HG03175 (cell line): ENCODE data around the gene RAPGEF2.
"Not testable (repeated sequence)": the region's sequence is repeated elsewhere in the genome, so short reads cannot be mapped to it uniquely, and the experiment has no call there.

Experiments used
- ATAC-seq: cut with Tn5 transposase; IDR thresholded peaks from one replicate; pipeline ENCODE4 v1.9.1; 2021; ENCODE audit warnings: mild to moderate bottlenecking, moderate library complexity; ENCODE audit not compliant: unreplicated experiment

RAPGEF2 gene

GRCh38 chr4:159296061-159296460 lies 193.2 kb downstream of the RAPGEF2 start:
- ATAC-seq = no peak

DNA sequence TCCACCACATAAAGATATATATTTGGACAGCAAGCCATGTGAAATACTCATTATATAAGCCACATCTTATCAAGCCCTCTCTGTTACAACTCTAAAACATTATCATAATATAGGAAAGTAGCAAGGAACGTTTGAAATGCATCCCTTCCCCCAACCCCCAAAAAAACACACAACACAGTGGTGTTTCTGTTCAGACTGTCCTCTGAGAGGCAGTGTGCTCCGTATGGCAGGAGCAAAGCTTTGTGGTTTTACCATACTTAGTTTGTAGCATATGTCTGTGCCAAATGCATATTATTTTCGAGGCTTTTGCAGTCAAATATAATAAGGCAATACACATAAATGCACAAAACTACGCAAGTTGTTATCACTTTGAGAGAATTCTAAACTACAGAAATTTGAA lies 194.2 kb downstream of the RAPGEF2 start:
- ATAC-seq = no peak

DNA sequence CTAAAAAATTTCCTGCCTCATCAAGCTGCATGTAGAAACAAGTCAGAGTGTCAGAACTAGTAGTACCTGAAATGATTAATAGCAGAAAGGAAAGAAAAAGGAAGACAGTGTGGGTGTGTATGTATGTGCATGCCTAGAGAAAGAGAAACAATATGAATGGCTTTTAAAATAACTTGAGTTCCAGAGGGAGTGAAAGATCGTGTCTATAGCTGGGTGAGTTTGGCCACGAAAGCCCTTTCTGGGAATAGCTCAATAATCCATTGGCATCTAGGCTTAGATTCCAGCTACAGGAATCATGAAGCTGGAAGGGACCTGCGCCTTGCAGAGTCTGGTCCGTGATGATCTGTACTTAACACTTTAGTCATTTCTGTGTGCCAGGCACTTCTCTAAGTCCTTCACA lies 195.6 kb downstream of the RAPGEF2 start:
- ATAC-seq = peak; percentile 70

- no peak for ATAC-seq
Observed at GRCh38 chr4:159303435-159303834, 200.6 kb downstream of the RAPGEF2 start.

GRCh38 chr4:159305129-159305528 lies 202.2 kb downstream of the RAPGEF2 start:
- ATAC-seq = no peak

- ATAC-seq = no peak
Observed at GRCh38 chr4:159307929-159308328, 205.1 kb downstream of the RAPGEF2 start.

DNA sequence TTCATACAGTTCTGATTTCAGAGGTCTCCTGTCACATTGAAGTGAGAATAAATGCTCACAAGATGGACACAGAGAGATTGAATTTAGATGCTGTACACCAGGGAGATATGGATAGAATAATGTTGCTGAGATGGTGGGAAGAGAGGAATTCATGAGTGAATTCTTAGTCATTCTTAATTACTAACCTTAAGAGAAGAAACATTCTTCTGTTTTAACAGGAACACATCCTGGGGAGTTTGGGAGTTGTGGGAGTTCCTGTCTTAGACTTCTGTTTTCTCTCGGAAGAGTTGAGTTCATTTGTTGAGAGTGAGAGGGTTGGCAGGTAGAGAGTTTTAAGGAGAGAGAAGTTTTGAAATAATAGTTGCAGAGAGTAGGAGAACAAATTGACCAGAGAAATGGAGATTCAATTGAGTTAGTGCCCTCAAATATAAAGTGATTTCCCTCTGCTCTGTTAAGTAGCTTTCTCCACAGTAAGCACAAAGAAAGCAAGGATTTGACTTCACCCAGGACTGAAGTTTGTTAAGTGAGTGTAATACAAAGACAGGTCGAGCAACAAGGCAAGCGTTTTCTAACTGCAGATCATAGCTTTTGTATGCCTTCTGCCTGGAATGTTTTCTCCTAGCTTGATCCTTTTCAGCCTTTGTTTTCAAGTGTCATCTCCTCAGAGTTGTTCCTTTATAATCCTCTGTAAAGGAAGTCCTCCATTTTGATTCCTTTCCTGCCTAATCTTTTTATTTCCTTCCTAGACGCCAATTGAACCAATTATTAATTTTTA lies 205.9 kb downstream of the RAPGEF2 start:
- ATAC-seq = no peak

DNA sequence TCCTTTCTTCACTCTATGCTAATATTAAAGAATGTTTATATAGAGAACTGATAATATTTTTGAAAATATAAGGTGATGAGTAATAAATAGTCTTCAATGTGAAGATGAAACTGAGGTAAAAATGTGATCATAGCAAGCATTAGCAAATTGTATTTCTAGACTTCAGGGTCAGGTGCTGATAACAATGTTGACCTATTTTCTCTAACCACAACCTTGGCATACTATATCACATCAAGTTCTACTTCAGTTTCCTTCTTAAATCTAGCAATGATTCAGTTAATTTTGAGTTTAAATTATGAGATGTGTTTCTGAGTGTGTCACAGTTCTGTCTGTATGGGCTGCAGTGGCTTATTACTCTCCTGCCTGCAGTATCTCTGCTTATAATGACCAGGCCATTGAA lies 209.4 kb downstream of the RAPGEF2 start:
- ATAC-seq = no peak

DNA sequence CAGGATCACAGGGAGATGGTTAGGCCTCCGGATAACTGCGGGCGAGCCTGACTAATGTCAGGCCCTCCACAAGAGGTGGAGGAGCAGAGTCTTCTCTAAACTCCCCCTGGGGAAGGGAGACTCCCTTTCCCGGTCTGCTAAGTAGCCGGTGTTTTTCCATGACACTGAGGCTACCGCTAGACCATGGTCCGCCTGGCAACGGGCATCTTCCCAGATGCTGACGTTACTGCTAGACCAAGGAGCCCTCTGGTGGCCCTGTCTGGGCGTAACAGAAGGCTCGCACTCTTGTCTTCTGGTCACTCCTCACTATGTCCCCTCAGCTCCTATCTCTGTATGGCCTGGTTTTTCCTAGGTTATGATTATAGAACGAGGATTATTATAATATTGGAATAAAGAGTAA lies 213.0 kb downstream of the RAPGEF2 start:
- ATAC-seq = not testable (repeated sequence)

- ATAC-seq = no peak
Observed at GRCh38 chr4:159317203-159317602, 214.3 kb downstream of the RAPGEF2 start.

DNA sequence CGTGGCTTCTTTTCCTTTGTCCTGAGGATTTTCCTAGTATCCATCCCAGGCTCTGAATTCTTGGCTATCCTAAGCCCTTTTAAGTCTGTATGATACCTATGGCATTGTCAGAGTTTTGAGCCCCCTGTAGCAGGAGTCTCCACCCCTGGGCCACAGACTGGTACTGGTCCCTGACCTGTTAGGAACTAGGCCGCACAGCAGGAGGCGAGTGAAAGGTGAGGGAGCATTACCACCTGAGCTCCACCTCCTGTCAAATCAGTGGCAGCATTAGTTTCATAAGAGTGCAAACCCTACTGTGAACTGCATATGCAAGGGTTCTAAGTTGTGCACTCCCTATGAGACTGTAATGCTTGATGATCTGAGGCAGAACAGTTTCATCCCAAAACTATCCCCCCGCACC lies 216.1 kb downstream of the RAPGEF2 start:
- no peak for ATAC-seq

DNA sequence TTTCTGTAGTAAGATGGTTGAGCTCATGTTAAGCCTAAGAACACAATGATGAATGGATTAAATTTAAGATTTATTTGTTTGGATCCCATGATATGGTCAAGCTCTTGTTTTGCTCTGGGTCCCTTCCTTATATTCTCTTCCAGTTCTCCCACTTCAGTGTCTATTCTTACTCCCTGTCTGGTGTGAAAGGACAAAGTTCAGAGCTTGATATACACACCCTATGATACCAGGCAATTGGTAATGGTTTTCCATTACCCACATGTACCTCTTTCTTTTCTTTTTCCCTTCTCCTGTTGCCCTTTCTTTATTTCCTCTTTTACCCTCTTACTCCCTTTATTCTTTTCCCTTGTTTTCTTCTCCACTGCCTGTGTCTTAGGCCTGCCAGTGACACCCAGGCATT lies 223.6 kb downstream of the RAPGEF2 start:
- no peak for ATAC-seq

- ATAC-seq = no peak
Observed at GRCh38 chr4:159328766-159329165, 225.9 kb downstream of the RAPGEF2 start.

DNA sequence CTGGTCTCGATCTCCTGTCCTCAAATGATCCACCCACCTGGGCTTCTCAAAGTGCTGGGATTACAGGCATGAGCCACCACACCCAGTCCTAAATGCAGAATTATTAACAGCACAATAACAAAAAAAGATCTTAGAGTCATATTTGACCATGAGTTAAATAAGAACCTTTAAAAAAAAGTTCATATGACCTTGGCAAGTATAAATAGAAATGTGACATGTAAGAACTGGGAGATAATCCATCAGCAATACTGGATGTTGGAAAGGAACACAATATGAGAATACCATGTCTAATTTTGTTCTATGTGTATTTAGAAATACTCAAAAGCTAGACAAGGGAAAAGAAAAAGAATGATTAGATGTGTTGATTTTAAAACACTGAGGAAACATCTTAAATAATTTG lies 231.6 kb downstream of the RAPGEF2 start:
- no peak for ATAC-seq

GRCh38 chr4:159337041-159337440 lies 234.2 kb downstream of the RAPGEF2 start:
- ATAC-seq = no peak

- ATAC-seq = no peak
Observed at GRCh38 chr4:159341522-159341921, 238.6 kb downstream of the RAPGEF2 start.

DNA sequence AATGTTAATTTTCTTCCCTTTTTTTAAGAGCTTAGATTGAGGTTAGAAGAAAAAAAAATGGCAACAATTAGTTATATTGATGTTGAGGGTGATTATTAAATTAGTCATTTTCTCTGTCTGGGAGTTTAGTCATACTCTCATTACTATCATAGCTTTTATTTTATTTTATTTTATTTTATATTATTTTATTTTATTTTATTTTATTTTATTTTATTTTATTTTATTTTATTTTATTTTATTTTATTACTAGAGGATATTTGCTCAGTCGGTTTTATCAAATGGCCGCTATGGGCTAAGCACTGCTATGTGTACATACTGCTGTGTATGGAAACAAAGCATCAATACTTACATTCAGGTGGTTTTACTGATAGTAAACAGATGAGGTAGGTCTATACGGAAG lies 239.5 kb downstream of the RAPGEF2 start:
- no peak for ATAC-seq

GRCh38 chr4:159343116-159343515 lies 240.2 kb downstream of the RAPGEF2 start:
- no peak for ATAC-seq

- no peak for ATAC-seq
Observed at GRCh38 chr4:159344877-159345276, 242.0 kb downstream of the RAPGEF2 start.

DNA sequence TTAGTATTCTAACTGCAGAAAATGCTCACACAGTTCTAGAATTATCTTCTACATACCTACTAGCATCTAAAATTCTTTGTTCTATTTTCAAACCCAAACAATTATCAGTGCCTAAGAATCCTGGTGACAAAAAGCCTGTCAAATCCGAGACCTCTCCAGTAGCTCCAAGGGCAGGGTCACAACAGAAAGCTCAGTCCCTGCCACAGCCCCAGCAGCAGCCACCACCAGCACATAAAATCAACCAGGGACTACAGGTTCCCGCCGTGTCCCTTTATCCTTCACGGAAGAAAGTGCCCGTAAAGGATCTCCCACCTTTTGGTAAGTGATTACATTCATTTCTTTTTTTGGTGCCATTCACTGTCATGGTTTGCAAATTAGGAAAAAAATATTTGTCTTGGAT lies 243.8 kb downstream of the RAPGEF2 start:
- no peak for ATAC-seq

DNA sequence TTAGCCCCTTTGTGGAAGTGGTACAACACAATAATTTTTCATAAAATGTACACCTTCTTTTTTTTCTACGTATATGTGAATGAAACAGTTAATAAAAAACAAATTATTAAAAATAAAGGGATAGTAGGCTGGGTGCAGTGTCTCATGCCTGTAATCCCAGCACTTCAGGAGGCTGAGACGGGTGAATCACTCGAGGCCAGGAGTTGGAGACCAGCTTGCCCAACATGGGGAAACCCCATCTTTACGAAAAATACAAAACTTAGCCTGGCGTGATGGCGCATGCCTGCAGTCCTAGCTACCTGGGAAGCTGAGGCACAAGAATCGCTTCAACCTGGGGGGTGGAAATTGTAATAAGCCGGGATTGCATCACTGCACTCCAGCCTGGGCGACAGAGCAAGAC lies 244.9 kb downstream of the RAPGEF2 start:
- no peak for ATAC-seq

- no peak for ATAC-seq
Observed at GRCh38 chr4:159349332-159349731, 246.5 kb downstream of the RAPGEF2 start.

DNA sequence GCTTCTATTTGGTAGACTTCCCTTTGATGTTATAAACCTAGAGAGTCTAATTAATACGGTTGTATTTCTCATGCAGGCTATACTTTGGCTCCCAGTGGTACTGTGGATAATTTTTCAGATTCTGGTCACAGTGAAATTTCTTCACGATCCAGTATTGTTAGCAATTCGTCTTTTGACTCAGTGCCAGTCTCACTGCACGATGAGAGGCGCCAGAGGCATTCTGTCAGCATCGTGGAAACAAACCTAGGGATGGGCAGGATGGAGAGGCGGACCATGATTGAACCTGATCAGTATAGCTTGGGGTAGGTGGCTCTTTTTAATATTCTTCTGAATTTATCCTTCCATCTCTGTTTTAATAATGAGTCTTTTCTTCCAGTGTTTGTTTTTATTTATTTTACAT lies 249.7 kb downstream of the RAPGEF2 start:
- ATAC-seq = no peak
